ENCODE results near the gene KRTAP29-1.

The KRTAP29-1 gene

DNA sequence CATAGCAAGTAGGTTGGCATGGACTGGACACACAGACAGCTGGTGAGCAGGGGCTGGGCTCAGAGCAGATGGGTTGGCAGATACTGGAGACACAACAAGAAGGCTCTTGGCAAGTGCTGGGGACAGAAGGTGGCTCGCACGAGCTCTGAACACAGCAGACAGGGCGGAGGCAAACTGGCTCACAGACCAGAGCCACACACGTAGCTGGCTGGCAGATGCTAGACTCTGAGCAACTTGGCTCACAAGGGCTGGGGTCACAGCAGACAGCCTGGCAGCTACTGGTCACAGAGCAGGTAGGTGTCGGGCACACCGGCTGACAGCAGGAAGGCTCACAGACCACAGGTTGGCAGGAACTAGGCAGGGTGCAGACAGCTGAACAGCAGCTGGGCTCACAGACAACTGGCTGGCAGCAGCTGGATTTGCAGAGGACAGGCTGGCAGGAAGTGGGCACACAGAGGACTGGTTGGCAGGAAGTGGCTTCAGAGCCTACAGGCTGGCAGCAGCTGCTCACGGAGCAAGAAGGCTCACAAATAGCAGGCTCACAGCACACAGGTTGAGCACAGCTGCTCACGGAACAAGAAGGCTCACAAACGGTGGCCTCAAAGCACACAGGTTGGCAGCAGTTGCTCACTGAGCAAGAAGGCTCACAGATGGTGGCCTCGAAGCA, 5.7 kb upstream of the KRTAP29-1 start:
- Histone ChIP-seq H3K36me3 (no peaks in the 10 kb centered on the region), H3K27ac (no peak overlapping the region), H3K27me3 (ENCODE audit: insufficient read depth, low read depth, severe bottlenecking) (peaks cover 98% of the 10 kb centered on the region), H3K9me3 (ENCODE audit: severe bottlenecking) (no peaks in the 10 kb centered on the region), H3K4me3 (ENCODE audit: low read depth, low read length) (no peak overlapping the region)
- TF ChIP-seq, protein P1, sequence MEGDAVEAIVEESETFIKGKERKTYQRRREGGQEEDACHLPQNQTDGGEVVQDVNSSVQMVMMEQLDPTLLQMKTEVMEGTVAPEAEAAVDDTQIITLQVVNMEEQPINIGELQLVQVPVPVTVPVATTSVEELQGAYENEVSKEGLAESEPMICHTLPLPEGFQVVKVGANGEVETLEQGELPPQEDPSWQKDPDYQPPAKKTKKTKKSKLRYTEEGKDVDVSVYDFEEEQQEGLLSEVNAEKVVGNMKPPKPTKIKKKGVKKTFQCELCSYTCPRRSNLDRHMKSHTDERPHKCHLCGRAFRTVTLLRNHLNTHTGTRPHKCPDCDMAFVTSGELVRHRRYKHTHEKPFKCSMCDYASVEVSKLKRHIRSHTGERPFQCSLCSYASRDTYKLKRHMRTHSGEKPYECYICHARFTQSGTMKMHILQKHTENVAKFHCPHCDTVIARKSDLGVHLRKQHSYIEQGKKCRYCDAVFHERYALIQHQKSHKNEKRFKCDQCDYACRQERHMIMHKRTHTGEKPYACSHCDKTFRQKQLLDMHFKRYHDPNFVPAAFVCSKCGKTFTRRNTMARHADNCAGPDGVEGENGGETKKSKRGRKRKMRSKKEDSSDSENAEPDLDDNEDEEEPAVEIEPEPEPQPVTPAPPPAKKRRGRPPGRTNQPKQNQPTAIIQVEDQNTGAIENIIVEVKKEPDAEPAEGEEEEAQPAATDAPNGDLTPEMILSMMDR (IDR thresholded peaks at IDR 0.05; ENCODE audit: low read depth, low read length): no peak
- no peak for DNase-seq

DNA sequence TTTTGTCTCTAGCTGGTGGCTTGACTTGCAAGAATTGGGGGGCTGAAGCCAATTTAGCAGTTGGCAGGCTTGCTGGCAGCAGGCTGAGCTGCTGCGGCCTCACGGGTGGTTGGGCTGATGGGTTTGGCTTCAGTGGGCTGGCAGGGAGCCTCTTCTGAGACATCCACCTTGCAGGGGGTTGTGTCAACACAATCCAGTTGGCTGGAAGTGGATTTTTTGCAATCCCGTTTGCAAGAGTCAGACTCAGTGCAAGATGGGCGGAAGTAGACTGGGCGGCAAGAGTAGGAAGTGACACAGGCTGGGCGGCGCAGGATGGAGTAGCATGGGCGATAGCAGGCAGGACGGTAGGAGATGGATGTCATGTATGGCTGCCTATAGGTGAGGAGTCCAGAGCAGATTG, 5.0 kb upstream of the KRTAP29-1 start:
- DNase-seq: no peak
- no peaks in the 10 kb centered on the region for H3K9me3 ChIP-seq (ENCODE audit: severe bottlenecking)
- TF ChIP-seq, protein P1 (IDR thresholded peaks at IDR 0.05; ENCODE audit: low read depth, low read length): no peak

DNA sequence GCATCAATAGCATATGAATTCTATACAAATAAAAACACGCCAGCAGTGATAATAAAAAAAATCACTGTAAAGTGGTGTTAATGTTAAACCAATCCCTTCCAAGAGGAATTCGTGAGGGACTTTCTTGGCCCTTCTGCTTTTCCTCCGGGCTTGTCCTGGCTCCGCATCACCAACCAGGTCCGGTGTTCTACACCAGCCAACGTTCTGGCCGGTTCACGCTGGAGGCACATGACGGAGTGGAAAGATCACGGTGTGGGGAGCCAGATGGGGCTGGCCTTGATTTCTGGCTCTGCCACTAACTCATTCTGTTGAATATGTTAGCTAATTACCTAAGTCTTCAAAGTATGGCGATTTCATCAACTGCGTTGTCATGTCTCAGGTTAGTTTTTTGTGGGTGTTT, 1.4 kb upstream of the KRTAP29-1 start:
- peaks cover 96% of the 10 kb centered on the region for H3K27me3 ChIP-seq (ENCODE audit: insufficient read depth, low read depth, severe bottlenecking)
- DNase-seq: no peak
- TF ChIP-seq, protein P1 (IDR thresholded peaks at IDR 0.05; ENCODE audit: low read depth, low read length): no peak
- no peaks in the 10 kb centered on the region for H3K36me3 ChIP-seq
- no peak overlapping the region for H3K27ac ChIP-seq
- H3K9me3 ChIP-seq (ENCODE audit: severe bottlenecking): peaks cover 3% of the 10 kb centered on the region
- H3K4me3 ChIP-seq (ENCODE audit: low read depth, low read length): no peak overlapping the region

More for the DNA sequence above, 5.0 kb upstream of the KRTAP29-1 start:
- Histone ChIP-seq H3K27me3 (ENCODE audit: insufficient read depth, low read depth, severe bottlenecking) (peaks cover 98% of the 10 kb centered on the region), H3K27ac (no peak overlapping the region), H3K4me3 (ENCODE audit: low read depth, low read length) (no peak overlapping the region), H3K36me3 (no peaks in the 10 kb centered on the region)

DNA sequence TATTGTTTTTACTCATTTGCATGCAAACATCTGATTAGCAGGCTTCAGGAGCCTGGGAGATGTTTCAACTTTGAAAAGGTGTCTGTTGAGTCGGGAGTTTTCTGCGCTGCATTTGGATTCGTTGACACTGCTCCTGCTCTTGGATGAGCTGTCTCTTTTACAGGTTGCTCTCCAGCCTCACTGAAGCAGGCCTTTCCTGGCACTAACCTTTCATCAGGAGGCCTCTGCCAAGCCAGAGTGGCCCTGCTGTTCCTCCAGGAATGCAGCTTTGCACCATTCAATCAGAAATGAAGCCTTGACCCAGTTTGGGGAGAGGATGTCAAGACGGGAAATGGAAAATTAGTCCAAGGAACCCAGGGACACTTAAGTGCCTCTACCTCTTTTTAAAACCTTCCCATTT, 330 bp upstream of the KRTAP29-1 start:
- peaks cover 3% of the 10 kb centered on the region for H3K9me3 ChIP-seq (ENCODE audit: severe bottlenecking)
- DNase-seq: no peak
- TF ChIP-seq, protein P1 (IDR thresholded peaks at IDR 0.05; ENCODE audit: low read depth, low read length): no peak
- H3K27ac ChIP-seq: no peak overlapping the region
- peaks cover 96% of the 10 kb centered on the region for H3K27me3 ChIP-seq (ENCODE audit: insufficient read depth, low read depth, severe bottlenecking)
- no peaks in the 10 kb centered on the region for H3K36me3 ChIP-seq
- H3K4me3 ChIP-seq (ENCODE audit: low read depth, low read length): no peak overlapping the region

DNA sequence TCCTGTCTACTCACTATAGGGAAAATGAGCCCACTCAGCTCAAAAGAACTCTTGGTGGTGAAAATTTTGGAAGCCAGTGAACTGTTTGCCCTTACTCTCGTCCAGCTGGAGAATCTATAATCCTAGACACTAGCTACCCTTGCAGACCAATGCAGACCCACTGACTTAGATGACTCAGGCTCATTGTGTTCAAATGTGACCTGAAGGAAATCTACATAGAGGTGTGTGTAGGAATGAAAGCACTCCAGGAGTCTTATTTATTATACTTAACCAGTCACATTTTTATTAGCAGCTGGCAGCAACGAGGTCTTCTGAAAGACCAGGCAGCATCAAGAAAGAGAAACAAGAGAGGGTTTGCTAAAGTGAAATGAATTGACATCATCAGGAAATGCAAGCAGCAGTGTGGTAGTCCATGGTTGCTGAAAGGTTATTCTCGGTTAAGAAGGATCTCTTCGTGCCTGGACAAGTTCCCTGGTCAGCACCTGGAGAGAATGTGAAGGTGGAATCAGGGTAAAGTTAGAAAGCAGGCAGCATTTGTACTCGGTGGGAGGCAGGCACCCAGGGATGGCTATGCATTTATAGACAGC, 1.4 kb downstream of the KRTAP29-1 start:
- H3K27me3 ChIP-seq (ENCODE audit: insufficient read depth, low read depth, severe bottlenecking): peaks cover 92% of the 10 kb centered on the region
- H3K36me3 ChIP-seq: no peaks in the 10 kb centered on the region
- no peak overlapping the region for H3K4me3 ChIP-seq (ENCODE audit: low read depth, low read length)
- peaks cover 3% of the 10 kb centered on the region for H3K9me3 ChIP-seq (ENCODE audit: severe bottlenecking)
- TF ChIP-seq, protein P1 (IDR thresholded peaks at IDR 0.05; ENCODE audit: low read depth, low read length): no peak
- DNase-seq: no peak
- H3K27ac ChIP-seq: no peak overlapping the region

Data from WERI-Rb-1 (cell line).